GM12873 (cell line): ENCODE measurements around the gene RNF141.

Experiments used
- TF ChIP-seq, protein P1 (sequence below): IDR thresholded peaks from 2 replicates; pipeline ENCODE4 v1.5.1; 2012; ENCODE audit warnings: low read depth, mild to moderate bottlenecking, moderate library complexity, low read length, control low read depth; ENCODE audit not compliant: insufficient read depth; ENCODE audit errors: missing control alignments

Gene RNF141

DNA sequence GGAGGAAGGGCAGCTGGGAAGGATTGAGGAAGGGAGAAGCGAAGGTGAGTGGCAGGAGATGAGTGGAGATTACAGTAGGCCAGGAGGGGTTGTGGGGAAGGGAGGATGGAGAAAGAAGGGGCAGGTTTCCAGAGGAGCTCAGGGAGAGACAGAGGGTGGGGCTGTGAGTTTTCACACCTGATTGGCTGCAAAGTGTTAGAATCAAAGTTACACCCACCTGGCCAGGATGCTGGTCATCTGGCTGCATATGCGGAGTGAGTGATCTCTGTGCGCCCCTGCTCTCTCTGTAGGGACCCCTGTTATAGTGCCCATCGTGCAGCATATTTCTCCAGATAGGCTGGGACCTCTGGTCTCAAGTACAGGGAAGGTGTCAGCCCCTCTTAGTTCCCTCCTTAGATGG, 67.6 kb downstream of the RNF141 start:
- TF ChIP-seq, protein P1, sequence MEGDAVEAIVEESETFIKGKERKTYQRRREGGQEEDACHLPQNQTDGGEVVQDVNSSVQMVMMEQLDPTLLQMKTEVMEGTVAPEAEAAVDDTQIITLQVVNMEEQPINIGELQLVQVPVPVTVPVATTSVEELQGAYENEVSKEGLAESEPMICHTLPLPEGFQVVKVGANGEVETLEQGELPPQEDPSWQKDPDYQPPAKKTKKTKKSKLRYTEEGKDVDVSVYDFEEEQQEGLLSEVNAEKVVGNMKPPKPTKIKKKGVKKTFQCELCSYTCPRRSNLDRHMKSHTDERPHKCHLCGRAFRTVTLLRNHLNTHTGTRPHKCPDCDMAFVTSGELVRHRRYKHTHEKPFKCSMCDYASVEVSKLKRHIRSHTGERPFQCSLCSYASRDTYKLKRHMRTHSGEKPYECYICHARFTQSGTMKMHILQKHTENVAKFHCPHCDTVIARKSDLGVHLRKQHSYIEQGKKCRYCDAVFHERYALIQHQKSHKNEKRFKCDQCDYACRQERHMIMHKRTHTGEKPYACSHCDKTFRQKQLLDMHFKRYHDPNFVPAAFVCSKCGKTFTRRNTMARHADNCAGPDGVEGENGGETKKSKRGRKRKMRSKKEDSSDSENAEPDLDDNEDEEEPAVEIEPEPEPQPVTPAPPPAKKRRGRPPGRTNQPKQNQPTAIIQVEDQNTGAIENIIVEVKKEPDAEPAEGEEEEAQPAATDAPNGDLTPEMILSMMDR, result no peak

DNA sequence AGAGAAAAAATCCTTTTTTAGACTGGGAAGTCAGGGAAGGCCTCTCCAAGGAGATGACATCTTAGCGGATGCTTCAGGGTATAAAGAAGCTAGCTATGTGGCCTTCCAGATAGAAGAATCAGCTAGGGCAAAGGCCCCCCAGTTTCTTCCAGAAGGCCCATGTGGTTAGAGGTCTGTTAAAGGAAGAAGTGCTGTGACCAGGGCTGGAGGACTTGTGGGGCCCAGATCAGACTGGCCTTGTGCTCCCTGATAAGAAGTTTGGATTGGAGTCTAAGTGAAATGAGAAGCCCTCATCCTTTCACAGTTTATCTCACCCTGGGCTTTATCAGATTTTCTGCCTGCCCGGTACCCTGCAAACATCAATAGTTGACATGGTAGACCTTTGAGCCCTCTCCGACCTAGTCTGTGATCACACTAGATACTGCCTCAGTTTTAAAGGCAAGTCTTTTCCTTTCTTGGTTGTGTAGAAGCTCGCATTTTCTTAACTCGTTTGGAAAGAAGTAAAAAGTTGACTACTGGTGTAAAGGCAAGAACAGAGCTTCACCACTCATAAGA, 78.2 kb downstream of the RNF141 start:
- TF ChIP-seq, protein P1, result no peak
